ENCODE measurements around the gene TTC33.

Gene TTC33

GRCh38 chr5:40560474-40561110 is 195.2 kb downstream of the TTC33 start:
- ATAC-seq = no peak

- ATAC-seq = no peak
Measured at GRCh38 chr5:40559306-40559705, 196.5 kb downstream of the TTC33 start.

- ATAC-seq = no peak
Measured at GRCh38 chr5:40557501-40557900, 198.3 kb downstream of the TTC33 start.

- no peak for ATAC-seq
Measured at GRCh38 chr5:40556811-40557210, 198.9 kb downstream of the TTC33 start.

- no peak for ATAC-seq
Measured at GRCh38 chr5:40555886-40556285, 199.9 kb downstream of the TTC33 start.

GRCh38 chr5:40554813-40555212 is 200.9 kb downstream of the TTC33 start:
- ATAC-seq = no peak

- no peak for ATAC-seq
Measured at GRCh38 chr5:40554054-40554453, 201.7 kb downstream of the TTC33 start.

- ATAC-seq = no peak
Measured at GRCh38 chr5:40552981-40553380, 202.8 kb downstream of the TTC33 start.

GRCh38 chr5:40551496-40552491 is 204.0 kb downstream of the TTC33 start:
- no peak for ATAC-seq

GRCh38 chr5:40550481-40550880 is 205.3 kb downstream of the TTC33 start:
- no peak for ATAC-seq

GRCh38 chr5:40549616-40550015 is 206.1 kb downstream of the TTC33 start:
- no peak for ATAC-seq

GRCh38 chr5:40547994-40548575 is 207.7 kb downstream of the TTC33 start:
- no peak for ATAC-seq

GRCh38 chr5:40547557-40547956 is 208.2 kb downstream of the TTC33 start:
- no peak for ATAC-seq

GRCh38 chr5:40540301-40540700 is 215.5 kb downstream of the TTC33 start:
- ATAC-seq = no peak

- no peak for ATAC-seq
Measured at GRCh38 chr5:40524677-40525076, 231.1 kb downstream of the TTC33 start.

GRCh38 chr5:40521925-40522324 is 233.8 kb downstream of the TTC33 start:
- no peak for ATAC-seq

- no peak for ATAC-seq
Measured at GRCh38 chr5:40521108-40521785, 234.5 kb downstream of the TTC33 start.

GRCh38 chr5:40518485-40518917 is 237.3 kb downstream of the TTC33 start:
- ATAC-seq = peak; percentile 48 to 59

GRCh38 chr5:40515476-40515875 is 240.3 kb downstream of the TTC33 start:
- no peak for ATAC-seq

GRCh38 chr5:40514976-40515375 is 240.8 kb downstream of the TTC33 start:
- ATAC-seq = no peak

- no peak for ATAC-seq
Measured at GRCh38 chr5:40511801-40512200, 244.0 kb downstream of the TTC33 start.

- no peak for ATAC-seq
Measured at GRCh38 chr5:40507095-40507494, 248.7 kb downstream of the TTC33 start.

GRCh38 chr5:40505031-40505430 is 250.7 kb downstream of the TTC33 start:
- no peak for ATAC-seq

Data from activated CD4-positive, CD25-positive, alpha-beta regulatory T cell treated with anti-CD3 and anti-CD28 coated beads, Interleukin-2, amount 50 U/mL, for 24 hours (primary cell).